ENCODE data around the gene PECR. TPM values are rescaled to one million over a fixed set of nuclear protein-coding genes. Genes with fewer than 3 reads are reported as not detected.

The PECR gene
- total and polyA plus RNA-seq, 2 of the 13 experiments (the other 11 are each of a cell fraction or from before 2014, with no cell fraction given): 151 to 153 TPM

DNA sequence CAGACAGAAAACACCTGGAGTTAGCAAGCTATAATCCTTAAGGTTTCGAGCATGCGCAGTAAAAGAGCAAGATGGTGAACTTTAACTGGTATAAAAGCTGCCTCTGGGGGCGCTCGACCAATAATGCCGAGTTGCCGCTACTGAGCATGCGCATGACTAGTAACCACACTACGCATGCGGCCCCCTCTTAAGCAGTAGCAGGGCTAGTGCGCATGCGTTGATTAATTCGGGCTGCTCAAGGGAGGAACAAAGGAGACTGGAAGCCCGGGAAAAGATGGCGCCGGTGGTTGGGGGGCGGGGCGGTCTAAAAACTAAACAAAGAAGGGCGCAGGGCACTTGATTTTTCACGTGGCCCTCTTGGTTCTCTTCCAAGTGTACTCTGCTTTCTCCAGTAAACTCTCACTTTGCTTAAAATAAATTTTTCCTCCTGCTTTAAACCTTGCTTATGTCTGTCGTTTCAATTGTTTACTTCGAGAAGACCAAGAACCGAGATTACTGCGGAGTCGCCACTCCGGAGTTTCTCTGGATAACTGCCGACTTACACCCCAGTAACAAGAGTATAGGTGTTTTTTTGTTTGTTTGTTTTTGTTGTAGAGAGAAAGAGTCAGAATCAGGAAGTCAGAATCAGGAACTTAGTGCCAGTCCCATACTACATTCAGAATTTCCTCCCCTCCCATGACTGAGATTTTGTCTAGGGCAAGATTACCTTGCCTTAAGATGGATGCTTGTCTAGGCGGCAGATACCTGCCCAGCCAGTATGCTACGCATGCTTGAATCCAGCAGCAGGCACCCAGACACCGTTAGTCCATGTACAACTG is 33.3 kb upstream of the PECR start (continued):
- no peak for TF ChIP-seq ZBTB20 (CRISPR knock-in tag; IDR thresholded peaks at IDR 0.05; ENCODE audit: borderline replicate concordance, low read depth)
- TF ChIP-seq ZFY (CRISPR knock-in tag; IDR thresholded peaks at IDR 0.05): peak; percentile 38; the same call in 1 of the 2 replicates
- TF ChIP-seq LRRFIP1 (CRISPR knock-in tag; conservative IDR thresholded peaks at IDR 0.05): no peak
- peak; percentile 80 for TF ChIP-seq KAT8 (CRISPR knock-in tag; IDR thresholded peaks at IDR 0.05)
- TF ChIP-seq, protein P1, sequence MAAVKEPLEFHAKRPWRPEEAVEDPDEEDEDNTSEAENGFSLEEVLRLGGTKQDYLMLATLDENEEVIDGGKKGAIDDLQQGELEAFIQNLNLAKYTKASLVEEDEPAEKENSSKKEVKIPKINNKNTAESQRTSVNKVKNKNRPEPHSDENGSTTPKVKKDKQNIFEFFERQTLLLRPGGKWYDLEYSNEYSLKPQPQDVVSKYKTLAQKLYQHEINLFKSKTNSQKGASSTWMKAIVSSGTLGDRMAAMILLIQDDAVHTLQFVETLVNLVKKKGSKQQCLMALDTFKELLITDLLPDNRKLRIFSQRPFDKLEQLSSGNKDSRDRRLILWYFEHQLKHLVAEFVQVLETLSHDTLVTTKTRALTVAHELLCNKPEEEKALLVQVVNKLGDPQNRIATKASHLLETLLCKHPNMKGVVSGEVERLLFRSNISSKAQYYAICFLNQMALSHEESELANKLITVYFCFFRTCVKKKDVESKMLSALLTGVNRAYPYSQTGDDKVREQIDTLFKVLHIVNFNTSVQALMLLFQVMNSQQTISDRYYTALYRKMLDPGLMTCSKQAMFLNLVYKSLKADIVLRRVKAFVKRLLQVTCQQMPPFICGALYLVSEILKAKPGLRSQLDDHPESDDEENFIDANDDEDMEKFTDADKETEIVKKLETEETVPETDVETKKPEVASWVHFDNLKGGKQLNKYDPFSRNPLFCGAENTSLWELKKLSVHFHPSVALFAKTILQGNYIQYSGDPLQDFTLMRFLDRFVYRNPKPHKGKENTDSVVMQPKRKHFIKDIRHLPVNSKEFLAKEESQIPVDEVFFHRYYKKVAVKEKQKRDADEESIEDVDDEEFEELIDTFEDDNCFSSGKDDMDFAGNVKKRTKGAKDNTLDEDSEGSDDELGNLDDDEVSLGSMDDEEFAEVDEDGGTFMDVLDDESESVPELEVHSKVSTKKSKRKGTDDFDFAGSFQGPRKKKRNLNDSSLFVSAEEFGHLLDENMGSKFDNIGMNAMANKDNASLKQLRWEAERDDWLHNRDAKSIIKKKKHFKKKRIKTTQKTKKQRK (IDR thresholded peaks at IDR 0.05; ENCODE audit: low read length): no peak
- TF ChIP-seq NRL (CRISPR knock-in tag; IDR thresholded peaks at IDR 0.05; ENCODE audit: borderline replicate concordance): no peak
- TF ChIP-seq FOXO1 (CRISPR knock-in tag; IDR thresholded peaks at IDR 0.05): no peak
- peak; percentile 75; the same call in 1 of the 2 replicates for TF ChIP-seq ZNF775 (CRISPR knock-in tag; IDR thresholded peaks at IDR 0.05; ENCODE audit: borderline replicate concordance)
- TF ChIP-seq ZBTB4 (CRISPR knock-in tag; IDR thresholded peaks at IDR 0.05; ENCODE audit: borderline replicate concordance): no peak
- TF ChIP-seq, protein P2, sequence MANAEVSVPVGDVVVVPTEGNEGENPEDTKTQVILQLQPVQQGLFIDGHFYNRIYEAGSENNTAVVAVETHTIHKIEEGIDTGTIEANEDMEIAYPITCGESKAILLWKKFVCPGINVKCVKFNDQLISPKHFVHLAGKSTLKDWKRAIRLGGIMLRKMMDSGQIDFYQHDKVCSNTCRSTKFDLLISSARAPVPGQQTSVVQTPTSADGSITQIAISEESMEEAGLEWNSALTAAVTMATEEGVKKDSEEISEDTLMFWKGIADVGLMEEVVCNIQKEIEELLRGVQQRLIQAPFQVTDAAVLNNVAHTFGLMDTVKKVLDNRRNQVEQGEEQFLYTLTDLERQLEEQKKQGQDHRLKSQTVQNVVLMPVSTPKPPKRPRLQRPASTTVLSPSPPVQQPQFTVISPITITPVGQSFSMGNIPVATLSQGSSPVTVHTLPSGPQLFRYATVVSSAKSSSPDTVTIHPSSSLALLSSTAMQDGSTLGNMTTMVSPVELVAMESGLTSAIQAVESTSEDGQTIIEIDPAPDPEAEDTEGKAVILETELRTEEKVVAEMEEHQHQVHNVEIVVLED (CRISPR knock-in tag; IDR thresholded peaks at IDR 0.05; ENCODE audit: borderline replicate concordance): no peak; the same call in 1 of the 2 replicates
- TF ChIP-seq, protein P3, sequence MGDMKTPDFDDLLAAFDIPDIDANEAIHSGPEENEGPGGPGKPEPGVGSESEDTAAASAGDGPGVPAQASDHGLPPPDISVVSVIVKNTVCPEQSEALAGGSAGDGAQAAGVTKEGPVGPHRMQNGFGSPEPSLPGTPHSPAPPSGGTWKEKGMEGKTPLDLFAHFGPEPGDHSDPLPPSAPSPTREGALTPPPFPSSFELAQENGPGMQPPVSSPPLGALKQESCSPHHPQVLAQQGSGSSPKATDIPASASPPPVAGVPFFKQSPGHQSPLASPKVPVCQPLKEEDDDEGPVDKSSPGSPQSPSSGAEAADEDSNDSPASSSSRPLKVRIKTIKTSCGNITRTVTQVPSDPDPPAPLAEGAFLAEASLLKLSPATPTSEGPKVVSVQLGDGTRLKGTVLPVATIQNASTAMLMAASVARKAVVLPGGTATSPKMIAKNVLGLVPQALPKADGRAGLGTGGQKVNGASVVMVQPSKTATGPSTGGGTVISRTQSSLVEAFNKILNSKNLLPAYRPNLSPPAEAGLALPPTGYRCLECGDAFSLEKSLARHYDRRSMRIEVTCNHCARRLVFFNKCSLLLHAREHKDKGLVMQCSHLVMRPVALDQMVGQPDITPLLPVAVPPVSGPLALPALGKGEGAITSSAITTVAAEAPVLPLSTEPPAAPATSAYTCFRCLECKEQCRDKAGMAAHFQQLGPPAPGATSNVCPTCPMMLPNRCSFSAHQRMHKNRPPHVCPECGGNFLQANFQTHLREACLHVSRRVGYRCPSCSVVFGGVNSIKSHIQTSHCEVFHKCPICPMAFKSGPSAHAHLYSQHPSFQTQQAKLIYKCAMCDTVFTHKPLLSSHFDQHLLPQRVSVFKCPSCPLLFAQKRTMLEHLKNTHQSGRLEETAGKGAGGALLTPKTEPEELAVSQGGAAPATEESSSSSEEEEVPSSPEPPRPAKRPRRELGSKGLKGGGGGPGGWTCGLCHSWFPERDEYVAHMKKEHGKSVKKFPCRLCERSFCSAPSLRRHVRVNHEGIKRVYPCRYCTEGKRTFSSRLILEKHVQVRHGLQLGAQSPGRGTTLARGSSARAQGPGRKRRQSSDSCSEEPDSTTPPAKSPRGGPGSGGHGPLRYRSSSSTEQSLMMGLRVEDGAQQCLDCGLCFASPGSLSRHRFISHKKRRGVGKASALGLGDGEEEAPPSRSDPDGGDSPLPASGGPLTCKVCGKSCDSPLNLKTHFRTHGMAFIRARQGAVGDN (CRISPR knock-in tag; IDR thresholded peaks at IDR 0.05): peak; percentile 66
